ENCODE results near the gene EPB41L5. TPM values are rescaled to one million over a fixed set of nuclear protein-coding genes. Genes with fewer than 3 reads are reported as not detected.
"Not testable (repeated sequence)": the region's sequence is repeated elsewhere in the genome, so short reads cannot be mapped to it uniquely, and the experiment has no call there.

EPB41L5 gene
- total and polyA plus RNA-seq, 11 donors = 3.1 to 16.9 (median 9.8) TPM

GRCh38 chr2:120149406-120149805 is 136.5 kb downstream of the EPB41L5 start:
- 96 to 100% (median 99%) methylated on average over 2 of the region's 2 CpGs for WGBS, 4 donors
- Histone ChIP-seq H3K27me3 (no peaks in the 10 kb centered on the region), H3K9me3 (peaks cover 0 to 43% (median under 1%) of the 10 kb centered on the region in 12 donors), H3K36me3 (peaks cover 0 to 41% (median 3%) of the 10 kb centered on the region in 9 donors), H3K4me3 (no peak overlapping the region), H3K4me1 (no peaks in the 10 kb centered on the region), H3K27ac (no peak overlapping the region)
- no peak for ATAC-seq
- TF ChIP-seq, protein P1, sequence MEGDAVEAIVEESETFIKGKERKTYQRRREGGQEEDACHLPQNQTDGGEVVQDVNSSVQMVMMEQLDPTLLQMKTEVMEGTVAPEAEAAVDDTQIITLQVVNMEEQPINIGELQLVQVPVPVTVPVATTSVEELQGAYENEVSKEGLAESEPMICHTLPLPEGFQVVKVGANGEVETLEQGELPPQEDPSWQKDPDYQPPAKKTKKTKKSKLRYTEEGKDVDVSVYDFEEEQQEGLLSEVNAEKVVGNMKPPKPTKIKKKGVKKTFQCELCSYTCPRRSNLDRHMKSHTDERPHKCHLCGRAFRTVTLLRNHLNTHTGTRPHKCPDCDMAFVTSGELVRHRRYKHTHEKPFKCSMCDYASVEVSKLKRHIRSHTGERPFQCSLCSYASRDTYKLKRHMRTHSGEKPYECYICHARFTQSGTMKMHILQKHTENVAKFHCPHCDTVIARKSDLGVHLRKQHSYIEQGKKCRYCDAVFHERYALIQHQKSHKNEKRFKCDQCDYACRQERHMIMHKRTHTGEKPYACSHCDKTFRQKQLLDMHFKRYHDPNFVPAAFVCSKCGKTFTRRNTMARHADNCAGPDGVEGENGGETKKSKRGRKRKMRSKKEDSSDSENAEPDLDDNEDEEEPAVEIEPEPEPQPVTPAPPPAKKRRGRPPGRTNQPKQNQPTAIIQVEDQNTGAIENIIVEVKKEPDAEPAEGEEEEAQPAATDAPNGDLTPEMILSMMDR (IDR thresholded peaks at IDR 0.05) = no peak
- no peak for TF ChIP-seq POLR2A (IDR thresholded peaks at IDR 0.05)
- intact Hi-C loops (cut with DNase I) = no loop called here
- DNase-seq = no peak

DNA sequence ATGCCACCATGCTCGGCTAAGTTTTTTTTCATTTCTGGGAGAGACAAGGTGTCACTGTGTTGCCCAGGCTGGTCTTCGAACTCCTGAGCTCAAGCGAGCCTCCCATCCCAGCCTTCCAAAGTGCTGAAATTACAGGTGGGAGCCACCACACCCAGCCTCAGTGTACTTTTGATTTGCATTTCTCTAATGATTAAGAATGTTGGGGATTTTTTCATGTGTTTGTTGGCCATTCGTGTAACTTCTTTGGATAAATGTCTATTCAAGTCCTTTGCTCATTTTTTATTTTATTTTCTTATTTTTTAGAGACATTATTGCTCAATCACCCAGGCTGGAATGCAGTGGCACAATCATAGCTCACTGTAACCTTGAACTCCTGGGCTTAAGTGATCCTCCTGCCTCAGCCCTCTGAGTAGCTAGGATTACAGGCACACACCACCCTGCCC is 137.2 kb downstream of the EPB41L5 start:
- Histone ChIP-seq H3K4me1 (no peaks in the 10 kb centered on the region), H3K4me3 (no peak overlapping the region), H3K27ac (no peak overlapping the region), H3K36me3 (peaks cover 0 to 48% (median 3%) of the 10 kb centered on the region in 9 donors), H3K27me3 (no peaks in the 10 kb centered on the region), H3K9me3 (peaks cover 0 to 49% (median 7%) of the 10 kb centered on the region in 12 donors)
- no peak for ATAC-seq
- TF ChIP-seq, protein P1 (IDR thresholded peaks at IDR 0.05) = no peak
- TF ChIP-seq POLR2A (IDR thresholded peaks at IDR 0.05) = no peak
- intact Hi-C loops (cut with DNase I) = no loop called here
- DNase-seq = no peak
- WGBS, 4 donors = 94 to 99% (median 99%) methylated on average over 4 of the region's 4 CpGs

DNA sequence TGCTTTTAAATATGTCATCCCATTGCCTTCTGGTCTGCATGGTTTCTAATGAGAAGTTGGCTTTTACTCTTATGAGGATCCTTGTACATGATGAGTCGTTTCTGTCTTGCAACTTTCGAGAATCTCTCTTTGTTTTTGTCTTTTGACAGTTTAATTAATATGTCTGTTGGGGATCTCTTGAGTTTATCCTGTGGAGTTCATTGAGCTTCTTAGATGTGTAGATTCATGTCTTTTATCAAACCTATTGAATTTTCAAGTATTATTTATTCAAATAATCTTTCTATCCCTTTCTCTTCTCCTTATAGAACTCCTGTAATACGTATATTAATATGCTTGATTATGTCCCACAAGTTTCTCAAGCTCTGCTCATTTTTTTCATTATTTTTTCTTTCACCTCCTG is 142.4 kb downstream of the EPB41L5 start:
- TF ChIP-seq, protein P1 (IDR thresholded peaks at IDR 0.05) = no peak
- TF ChIP-seq POLR2A (IDR thresholded peaks at IDR 0.05) = no peak
- Histone ChIP-seq H3K4me3 (no peak overlapping the region), H3K9me3 (peaks cover 0 to 43% (median 13%) of the 10 kb centered on the region in 12 donors), H3K4me1 (no peaks in the 10 kb centered on the region), H3K36me3 (peaks cover 0 to 25% (median 4%) of the 10 kb centered on the region in 9 donors), H3K27ac (no peak overlapping the region), H3K27me3 (no peaks in the 10 kb centered on the region)
- WGBS, 4 donors = 95 to 98% (median 97%) methylated on average over 3 of the region's 3 CpGs
- no peak for ATAC-seq
- DNase-seq = no peak
- intact Hi-C loops (cut with DNase I) = no loop called here

GRCh38 chr2:120158658-120159057 is 145.8 kb downstream of the EPB41L5 start:
- intact Hi-C loops (cut with DNase I); DNase-seq; H3K4me1 ChIP-seq; H3K27me3 ChIP-seq; ATAC-seq; H3K4me3 ChIP-seq; H3K27ac ChIP-seq: not testable (repeated sequence)
- Histone ChIP-seq H3K9me3 (peaks cover 0 to 17% (median 11%) of the 10 kb centered on the region in 12 donors), H3K36me3 (peaks cover 0 to 21% (median 6%) of the 10 kb centered on the region in 9 donors)
- WGBS, 4 donors = 81 to 88% (median 83%) methylated on average over 2 of the region's 2 CpGs

DNA sequence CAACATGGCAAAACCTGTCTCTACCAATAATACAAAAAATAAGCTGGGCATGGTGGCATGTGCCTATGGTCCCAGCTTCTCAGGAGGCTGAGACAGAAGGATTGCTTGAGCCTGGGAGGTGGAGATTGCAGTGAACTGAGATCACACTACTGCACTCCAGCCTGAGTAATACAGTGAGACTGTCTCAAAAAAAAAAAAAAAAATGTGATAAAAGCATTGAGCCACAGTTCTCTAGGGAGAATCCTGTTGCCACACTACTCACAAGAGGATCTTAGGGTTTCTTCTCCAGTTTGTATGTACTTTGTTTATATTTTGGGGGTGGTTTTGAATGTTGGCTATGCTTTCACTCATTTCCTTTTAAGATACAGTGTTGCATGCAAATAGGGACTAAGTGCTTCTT is 148.3 kb downstream of the EPB41L5 start:
- H3K36me3 ChIP-seq = peaks cover 0 to 10% (median under 1%) of the 10 kb centered on the region in 9 donors
- ATAC-seq (no peak), DNase-seq (no peak)
- H3K4me3 ChIP-seq = no peak overlapping the region
- no peaks in the 10 kb centered on the region for H3K4me1 ChIP-seq
- intact Hi-C loops (cut with DNase I) = loop anchor here in 1 of 10 donors (10.0 kb wide), 1 partner anchor 426 kb away; no protein-coding TSS in a partner anchor
- H3K27ac ChIP-seq = no peak overlapping the region
- H3K27me3 ChIP-seq = no peaks in the 10 kb centered on the region
- no peaks in the 10 kb centered on the region for H3K9me3 ChIP-seq
- TF ChIP-seq POLR2A (IDR thresholded peaks at IDR 0.05) = no peak
- TF ChIP-seq, protein P1 (IDR thresholded peaks at IDR 0.05) = no peak
